ENCODE data around the gene ELAVL1. TPM values are rescaled to one million over a fixed set of nuclear protein-coding genes. Genes with fewer than 3 reads are reported as not detected.
A peak's percentile ranks its signal among the peaks of the same experiment; 100 is the strongest.

ELAVL1 gene
- total and polyA plus RNA-seq, 2 of the 13 experiments (the other 11 are each of a cell fraction or from before 2014, with no cell fraction given): 27.9 to 38.4 TPM

DNA sequence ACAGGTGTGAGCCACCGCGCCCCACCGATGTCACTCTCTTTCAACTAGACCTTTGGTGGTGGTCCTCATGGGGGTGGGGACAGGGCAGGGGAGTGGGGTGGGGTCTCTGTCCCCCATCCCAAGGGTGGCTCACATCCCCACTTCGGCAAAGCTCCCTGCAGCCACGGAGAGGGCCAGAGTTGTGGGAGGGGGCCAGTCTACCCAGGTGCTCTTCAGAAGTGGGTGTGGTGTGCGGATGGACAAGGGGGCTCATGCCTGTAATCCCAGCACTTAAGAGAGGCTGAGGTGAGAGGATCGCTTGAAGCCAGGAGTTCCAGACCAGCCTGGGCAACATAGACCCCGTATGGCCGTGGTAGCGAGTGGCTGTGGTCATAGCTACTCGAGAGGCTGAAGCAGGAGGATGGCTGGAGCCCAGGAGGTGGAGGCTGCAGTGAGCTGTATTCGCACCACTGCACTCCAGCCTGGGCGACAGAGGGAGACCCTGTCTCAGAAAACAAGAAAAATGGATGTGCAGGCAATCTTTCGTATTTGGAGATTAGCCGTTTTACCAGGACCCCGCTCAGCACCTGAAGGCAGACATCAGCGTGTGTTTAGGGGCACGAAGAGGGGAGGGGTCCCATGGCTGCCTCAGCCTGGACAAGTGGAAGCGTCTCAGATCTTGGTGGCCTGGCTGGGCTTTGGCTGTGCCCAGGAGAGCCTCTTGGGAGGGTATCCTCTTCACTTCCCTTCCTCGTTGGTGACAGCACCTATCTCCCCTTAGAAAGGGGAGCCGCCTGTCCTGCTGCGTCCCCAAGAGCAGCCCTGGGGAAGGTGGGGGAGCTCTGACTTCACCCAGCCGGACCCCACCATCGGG is 90.0 kb downstream of the ELAVL1 start:
- peaks cover 33% of the 10 kb centered on the region for H3K4me1 ChIP-seq (ENCODE audit: insufficient read depth, low read length)
- no peak overlapping the region for H3K27ac ChIP-seq (ENCODE audit: extremely low read length, insufficient read depth, low read length)
- intact Hi-C loops (cut with micrococcal nuclease; ENCODE audit: unreplicated experiment) (no loop called here), in situ Hi-C loops (cut with HindIII; ENCODE audit: extremely low pct_ligation_motif_present, low pct_unique_long_range_greater_than_20kb) (no loop called here)
- no peaks in the 10 kb centered on the region for H3K79me2 ChIP-seq (ENCODE audit: insufficient read depth, low read length)
- DNase-seq (ENCODE audit: low spot score) (no peak), FAIRE-seq (no peak), ATAC-seq (no peak)
- no peaks in the 10 kb centered on the region; a peak in 1 of 5 replicates for H3K27me3 ChIP-seq (ENCODE audit: control insufficient read depth in 1 of 2, insufficient read depth in 2 of 2, low read length in 2 of 2)
- POLR2A ChIA-PET: interaction anchor here (1.1 to 6.4 kb wide), 3 partner anchors 9 to 28 kb away, joined by 3 to 83 read pairs (median 4); partner anchors contain the start of gene MAP2K7
- no peak overlapping the region for H2AFZ ChIP-seq (ENCODE audit: low read length)
- peak overlapping the region; percentile 52 for H3K9ac ChIP-seq (ENCODE audit: insufficient read depth, low read depth, low read length)
- TF ChIP-seq PCBP1 (IDR thresholded peaks at IDR 0.05; ENCODE audit: borderline replicate concordance, low read depth, low read length): 0 out of 2 replicates have a peak, but pooled peaks have one; percentile 11
- TF ChIP-seq ZNF232 (CRISPR knock-in tag; IDR thresholded peaks at IDR 0.05; ENCODE audit: borderline replicate concordance): no peak
- no peak for TF ChIP-seq ZNF776 (CRISPR knock-in tag; IDR thresholded peaks at IDR 0.05)
- TF ChIP-seq POLR2A (IDR thresholded peaks at IDR 0.05; ENCODE audit: insufficient read depth in 1 of 2, low read depth in 2 of 2, low read length in 2 of 2): 0 out of 4 replicates have a peak, but pooled peaks of 1 of the 2 experiments have one; percentile 29
- peak; percentile 50; the same call in 1 of the 2 replicates for TF ChIP-seq ZNF605 (CRISPR knock-in tag; IDR thresholded peaks at IDR 0.05)
- 0 out of 2 replicates have a peak, but pooled peaks have one; percentile 8 for TF ChIP-seq REPIN1 (CRISPR knock-in tag; IDR thresholded peaks at IDR 0.05; ENCODE audit: borderline replicate concordance, low read depth)
- TF ChIP-seq ZFP41 (CRISPR knock-in tag; IDR thresholded peaks at IDR 0.05; ENCODE audit: borderline replicate concordance): 0 out of 2 replicates have a peak, but pooled peaks have one; percentile 15
- TF ChIP-seq, protein P1, sequence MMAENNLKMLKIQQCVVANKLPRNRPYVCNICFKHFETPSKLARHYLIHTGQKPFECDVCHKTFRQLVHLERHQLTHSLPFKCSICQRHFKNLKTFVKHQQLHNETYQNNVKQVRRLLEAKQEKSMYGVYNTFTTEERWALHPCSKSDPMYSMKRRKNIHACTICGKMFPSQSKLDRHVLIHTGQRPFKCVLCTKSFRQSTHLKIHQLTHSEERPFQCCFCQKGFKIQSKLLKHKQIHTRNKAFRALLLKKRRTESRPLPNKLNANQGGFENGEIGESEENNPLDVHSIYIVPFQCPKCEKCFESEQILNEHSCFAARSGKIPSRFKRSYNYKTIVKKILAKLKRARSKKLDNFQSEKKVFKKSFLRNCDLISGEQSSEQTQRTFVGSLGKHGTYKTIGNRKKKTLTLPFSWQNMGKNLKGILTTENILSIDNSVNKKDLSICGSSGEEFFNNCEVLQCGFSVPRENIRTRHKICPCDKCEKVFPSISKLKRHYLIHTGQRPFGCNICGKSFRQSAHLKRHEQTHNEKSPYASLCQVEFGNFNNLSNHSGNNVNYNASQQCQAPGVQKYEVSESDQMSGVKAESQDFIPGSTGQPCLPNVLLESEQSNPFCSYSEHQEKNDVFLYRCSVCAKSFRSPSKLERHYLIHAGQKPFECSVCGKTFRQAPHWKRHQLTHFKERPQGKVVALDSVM (CRISPR knock-in tag; IDR thresholded peaks at IDR 0.05): peak; percentile 91
- 0 out of 2 replicates have a peak, but pooled peaks have one; percentile 9 for TF ChIP-seq ZIK1 (CRISPR knock-in tag; IDR thresholded peaks at IDR 0.05; ENCODE audit: borderline replicate concordance, low read depth)
- TF ChIP-seq, protein P2, sequence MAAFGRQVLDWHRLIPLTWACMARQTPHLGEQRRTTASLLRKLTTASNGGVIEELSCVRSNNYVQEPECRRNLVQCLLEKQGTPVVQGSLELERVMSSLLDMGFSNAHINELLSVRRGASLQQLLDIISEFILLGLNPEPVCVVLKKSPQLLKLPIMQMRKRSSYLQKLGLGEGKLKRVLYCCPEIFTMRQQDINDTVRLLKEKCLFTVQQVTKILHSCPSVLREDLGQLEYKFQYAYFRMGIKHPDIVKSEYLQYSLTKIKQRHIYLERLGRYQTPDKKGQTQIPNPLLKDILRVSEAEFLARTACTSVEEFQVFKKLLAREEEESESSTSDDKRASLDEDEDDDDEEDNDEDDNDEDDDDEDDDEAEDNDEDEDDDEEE (CRISPR knock-in tag; IDR thresholded peaks at IDR 0.05): 0 out of 2 replicates have a peak, but pooled peaks have one; percentile 14
- 0 out of 2 replicates have a peak, but pooled peaks have one; percentile 5 for TF ChIP-seq ZNF790 (CRISPR knock-in tag; IDR thresholded peaks at IDR 0.05; ENCODE audit: borderline replicate concordance)
- 0 out of 2 replicates have a peak, but pooled peaks have one; percentile 3 for TF ChIP-seq SALL1 (CRISPR knock-in tag; IDR thresholded peaks at IDR 0.05)
- TF ChIP-seq, protein P3, sequence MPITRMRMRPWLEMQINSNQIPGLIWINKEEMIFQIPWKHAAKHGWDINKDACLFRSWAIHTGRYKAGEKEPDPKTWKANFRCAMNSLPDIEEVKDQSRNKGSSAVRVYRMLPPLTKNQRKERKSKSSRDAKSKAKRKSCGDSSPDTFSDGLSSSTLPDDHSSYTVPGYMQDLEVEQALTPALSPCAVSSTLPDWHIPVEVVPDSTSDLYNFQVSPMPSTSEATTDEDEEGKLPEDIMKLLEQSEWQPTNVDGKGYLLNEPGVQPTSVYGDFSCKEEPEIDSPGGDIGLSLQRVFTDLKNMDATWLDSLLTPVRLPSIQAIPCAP (CRISPR knock-in tag; IDR thresholded peaks at IDR 0.05; ENCODE audit: low read depth): no peak
- TF ChIP-seq NFKB2 (CRISPR knock-in tag; IDR thresholded peaks at IDR 0.05; ENCODE audit: borderline replicate concordance): 0 out of 2 replicates have a peak, but pooled peaks have one; percentile 27
- no TSS peak for BruUV-seq (replicated peaks)
- H3K4me2 ChIP-seq (ENCODE audit: low read depth, low read length): peak overlapping the region; percentile 89
- no peaks in the 10 kb centered on the region for H4K20me1 ChIP-seq (ENCODE audit: insufficient read depth, low read length)
- H3K9me3 ChIP-seq (ENCODE audit: low read length): no peaks in the 10 kb centered on the region
- 68% methylated on average over 17 of the region's 24 CpGs for WGBS (ENCODE audit: low lambda C conversion rate)
- CTCF ChIA-PET (ENCODE audit: low intra/inter-chr PET ratio, low total read pairs): no interaction called here
- H3K36me3 ChIP-seq (replicated peaks in 1 of 2; ENCODE audit: control insufficient read depth in 1 of 2, insufficient read depth in 2 of 2, low read length in 2 of 2): peaks cover 4 to 13% of the 10 kb centered on the region in 2 experiments; a peak in 3 of 5 replicates
- H3K4me3 ChIP-seq (replicated peaks in 1 of 3; ENCODE audit: insufficient read depth in 1 of 3, low read depth in 2 of 3, low read length in 3 of 3): peak overlapping the region; percentile 40 to 70 (median 57); a peak in 4 of 6 replicates
